ENCODE results near the gene C5AR1.

- TF ChIP-seq POLR2AphosphoS5 (IDR thresholded peaks at IDR 0.05; ENCODE audit: borderline replicate concordance, low read depth, low read length) (no peak), EZH2 (IDR thresholded peaks at IDR 0.05) (no peak)
Measured at GRCh38 chr19:47309038-47309437, 623 bp upstream of the C5AR1 start.
